ENCODE measurements around the gene MTUS2. TPM values are rescaled to one million over a fixed set of nuclear protein-coding genes. Genes with fewer than 3 reads are reported as not detected.

Gene MTUS2
- total and polyA plus RNA-seq, 2 donors (not counting 3 experiments of a cell fraction or from before 2014, with no cell fraction given), result not detected

DNA sequence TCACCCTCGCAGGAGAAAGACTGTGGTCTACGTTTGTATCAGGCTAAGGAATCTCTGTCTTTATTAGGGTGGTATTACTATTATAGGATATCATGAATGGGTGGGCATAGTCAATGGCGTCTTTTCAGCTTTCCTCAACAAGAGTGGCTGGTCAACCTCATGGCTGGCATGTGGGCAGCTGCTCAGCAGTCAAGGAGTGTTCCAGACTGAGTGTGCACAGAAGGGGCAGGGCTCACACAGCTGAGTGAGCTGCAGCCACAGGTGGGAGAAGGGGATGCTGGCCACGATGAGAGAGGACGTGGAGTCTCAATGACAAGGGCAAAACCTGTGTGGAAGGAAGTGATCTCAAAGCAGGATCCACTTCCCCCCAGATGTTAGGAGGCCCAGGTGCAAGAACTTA, 720.7 kb downstream of the MTUS2 start:
- Histone ChIP-seq H3K9me1 (replicated peaks; ENCODE audit: control insufficient read depth, extremely low read depth, insufficient read depth, low read length) (no peaks in the 10 kb centered on the region), H2AFZ (ENCODE audit: low read depth, low read length) (no peak overlapping the region), H3K27me3 (ENCODE audit: control insufficient read depth in 2 of 2, insufficient read depth in 2 of 2, low read length in 2 of 2) (no peaks in the 10 kb centered on the region), H4K20me1 (replicated peaks; ENCODE audit: control insufficient read depth, extremely low read depth, insufficient read depth, low read length) (no peaks in the 10 kb centered on the region), H3K4me2 (ENCODE audit: insufficient read depth, low read length) (no peak overlapping the region), H3K27ac (ENCODE audit: insufficient read depth, low read depth, low read length) (no peak overlapping the region), H3K36me3 (ENCODE audit: control insufficient read depth in 2 of 2, extremely low read depth in 1 of 2, insufficient read depth in 2 of 2, low read length in 2 of 2) (peaks cover 0 to 7% of the 10 kb centered on the region in 2 experiments), H3K9me3 (replicated peaks; ENCODE audit: control insufficient read depth, insufficient read depth, low read length) (no peaks in the 10 kb centered on the region), H3K79me2 (ENCODE audit: control insufficient read depth, insufficient read depth, low read length) (peaks cover 83% of the 10 kb centered on the region), H3K9ac (replicated peaks; ENCODE audit: extremely low read depth, insufficient read depth, low read length) (no peak overlapping the region), H3K4me3 (replicated peaks in 1 of 3; ENCODE audit: insufficient read depth in 1 of 3, low read depth in 1 of 3, low read length in 3 of 3) (no peak overlapping the region), H3K4me1 (ENCODE audit: control insufficient read depth, extremely low read depth, insufficient read depth, low read length) (peaks cover 21% of the 10 kb centered on the region)
- DNase-seq (ENCODE audit: low read depth, low spot score) (no peak), FAIRE-seq (no peak)
- POLR2A ChIA-PET, result no interaction called here
- no TSS peak for BruUV-seq (replicated peaks)
- CTCF ChIA-PET, result interaction anchor here (1.6 kb wide), 1 partner anchor 22 kb away, joined by 3 read pairs; no protein-coding TSS in a partner anchor
- dilution Hi-C loops (cut with MboI; ENCODE audit: extremely low pct_ligation_motif_present, low sequenced_read_pairs) (no loop called here), intact Hi-C loops (cut with micrococcal nuclease) (no loop called here)
- TF ChIP-seq, protein P1, sequence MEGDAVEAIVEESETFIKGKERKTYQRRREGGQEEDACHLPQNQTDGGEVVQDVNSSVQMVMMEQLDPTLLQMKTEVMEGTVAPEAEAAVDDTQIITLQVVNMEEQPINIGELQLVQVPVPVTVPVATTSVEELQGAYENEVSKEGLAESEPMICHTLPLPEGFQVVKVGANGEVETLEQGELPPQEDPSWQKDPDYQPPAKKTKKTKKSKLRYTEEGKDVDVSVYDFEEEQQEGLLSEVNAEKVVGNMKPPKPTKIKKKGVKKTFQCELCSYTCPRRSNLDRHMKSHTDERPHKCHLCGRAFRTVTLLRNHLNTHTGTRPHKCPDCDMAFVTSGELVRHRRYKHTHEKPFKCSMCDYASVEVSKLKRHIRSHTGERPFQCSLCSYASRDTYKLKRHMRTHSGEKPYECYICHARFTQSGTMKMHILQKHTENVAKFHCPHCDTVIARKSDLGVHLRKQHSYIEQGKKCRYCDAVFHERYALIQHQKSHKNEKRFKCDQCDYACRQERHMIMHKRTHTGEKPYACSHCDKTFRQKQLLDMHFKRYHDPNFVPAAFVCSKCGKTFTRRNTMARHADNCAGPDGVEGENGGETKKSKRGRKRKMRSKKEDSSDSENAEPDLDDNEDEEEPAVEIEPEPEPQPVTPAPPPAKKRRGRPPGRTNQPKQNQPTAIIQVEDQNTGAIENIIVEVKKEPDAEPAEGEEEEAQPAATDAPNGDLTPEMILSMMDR (IDR thresholded peaks at IDR 0.05; ENCODE audit: extremely low read depth in 1 of 2, insufficient read depth in 1 of 2, low read depth in 1 of 2, low read length in 2 of 2), result no peak
- TF ChIP-seq POLR2AphosphoS5 (IDR thresholded peaks at IDR 0.05; ENCODE audit: insufficient read depth, low read depth, low read length) (no peak), JUN (IDR thresholded peaks at IDR 0.05; ENCODE audit: borderline replicate concordance, insufficient read depth, insufficient read length, low read depth) (no peak), EZH2 (IDR thresholded peaks at IDR 0.05; ENCODE audit: borderline replicate concordance, low read depth, low read length, severe bottlenecking) (no peak), GATA2 (IDR thresholded peaks at IDR 0.05; ENCODE audit: insufficient read depth, insufficient read length, low read depth, low read length) (no peak), MYC (IDR thresholded peaks at IDR 0.05; ENCODE audit: low read depth, low read length) (no peak), POLR2A (IDR thresholded peaks at IDR 0.05; ENCODE audit: low read depth, low read length) (no peak), FOS (IDR thresholded peaks at IDR 0.05; ENCODE audit: borderline replicate concordance, insufficient read depth, low read length) (no peak)
- TF ChIP-seq, protein P2, sequence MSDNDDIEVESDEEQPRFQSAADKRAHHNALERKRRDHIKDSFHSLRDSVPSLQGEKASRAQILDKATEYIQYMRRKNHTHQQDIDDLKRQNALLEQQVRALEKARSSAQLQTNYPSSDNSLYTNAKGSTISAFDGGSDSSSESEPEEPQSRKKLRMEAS (IDR thresholded peaks at IDR 0.05; ENCODE audit: insufficient read depth, insufficient read length), result no peak
